Sigmoid colon (tissue), 7 donors: ENCODE measurements around the gene PAQR7. TPM values are rescaled to one million over a fixed set of nuclear protein-coding genes. Genes with fewer than 3 reads are reported as not detected.
A peak's percentile ranks its signal among the peaks of the same experiment; 100 is the strongest.

Experiments
- DNase-seq: peaks from one replicate; pipeline ENCODE4 v3.0.0-alpha.2; 2019
- H3K27ac ChIP-seq, 4 donors: fragments of 200-600 bp; sonication (generic); one replicate each; pipeline ENCODE4 v1.5.1; 2016 to 2019; ENCODE audit warnings: mild to moderate bottlenecking in 1 of 4
- H3K27me3 ChIP-seq, 3 donors: fragments of 200-600 bp; sonication (generic); one replicate each; pipeline ENCODE4 v1.5.1; 2019; ENCODE audit warnings: mild to moderate bottlenecking in 1 of 3
- H3K36me3 ChIP-seq, 4 donors: fragments of 200-600 bp; sonication (generic); one replicate each; pipeline ENCODE4 v1.5.1; 2016 to 2019
- H3K4me1 ChIP-seq, 4 donors: fragments of 200-600 bp; sonication (generic); one replicate each; pipeline ENCODE4 v1.5.1; 2017 to 2019
- H3K4me3 ChIP-seq, 4 donors: fragments of 200-600 bp; sonication (generic); one replicate each; pipeline ENCODE4 v1.5.1; 2017 to 2019; ENCODE audit warnings: mild to moderate bottlenecking in 2 of 4, moderate library complexity in 1 of 4
- H3K9me3 ChIP-seq, 4 donors: fragments of 200-600 bp in 3 of 4; sonication (generic) in 3 of 4; one replicate each; pipeline versions ENCODE4 v1.5.1 to v1.6.1; 2013 to 2019
- CTCF ChIP-seq, 4 experiments: fragments of 450-650 bp in 3 of 4; fragments of 200-600 bp in 1 of 4; IDR thresholded peaks; one replicate each; pipeline ENCODE4 v1.5.1; 2016 to 2019; ENCODE audit warnings: antibody characterized with exemption in 4 of 4, mild to moderate bottlenecking in 3 of 4, moderate library complexity in 2 of 4
- EP300 ChIP-seq, 4 donors: sonication (generic); formaldehyde crosslinking; IDR thresholded peaks; one replicate each; pipeline ENCODE4 v1.6.1; 2017; ENCODE audit warnings: antibody characterized with exemption in 4 of 4
- POLR2A ChIP-seq, 2 donors: fragments of 450-650 bp; IDR thresholded peaks; one replicate each; pipeline ENCODE4 v1.6.1; 2016; ENCODE audit warnings: antibody characterized with exemption in 2 of 2, mild to moderate bottlenecking in 2 of 2, moderate library complexity in 2 of 2
- POLR2AphosphoS5 ChIP-seq, 4 donors: sonication (generic); formaldehyde crosslinking; IDR thresholded peaks; one replicate each; pipeline ENCODE4 v1.6.1; 2017; ENCODE audit warnings: antibody characterized with exemption in 4 of 4
- WGBS, 2 donors: extraction: QIAGEN DNeasy Blood & Tissue Kit; methylation state at CpG; one replicate each; pipeline ENCODE4 v1.1.7; 2013; 5-methylcytosine and 5-hydroxymethylcytosine counted together
- intact Hi-C: fragments of 100-400 bp; cut with DNase I; formaldehyde crosslinking; loops from one replicate; pipeline ENCODE4 v1.15.1; 2023
- polyA plus RNA-seq, 3 donors: library from polyadenylated mRNA; stranded (reverse); fragments of 200-250 nt; gene quantifications; one replicate each; pipeline ENCODE4 v1.2.3, GENCODE V29; 2013
- total RNA-seq, 4 donors: library from RNA; depleted of rRNA; stranded (reverse); fragments of >200 nt; gene quantifications; one replicate each; pipeline ENCODE4 v1.1.0, GENCODE V29; 2016
- donor health status: healthy with polysubstance abuse.
- donor health status: Bipolar disorder and iron deficiency.
- donor health status: healthy.

Gene PAQR7
- total and polyA plus RNA-seq, 7 donors = 0.92 to 9.4 (median 4.3) TPM

DNA sequence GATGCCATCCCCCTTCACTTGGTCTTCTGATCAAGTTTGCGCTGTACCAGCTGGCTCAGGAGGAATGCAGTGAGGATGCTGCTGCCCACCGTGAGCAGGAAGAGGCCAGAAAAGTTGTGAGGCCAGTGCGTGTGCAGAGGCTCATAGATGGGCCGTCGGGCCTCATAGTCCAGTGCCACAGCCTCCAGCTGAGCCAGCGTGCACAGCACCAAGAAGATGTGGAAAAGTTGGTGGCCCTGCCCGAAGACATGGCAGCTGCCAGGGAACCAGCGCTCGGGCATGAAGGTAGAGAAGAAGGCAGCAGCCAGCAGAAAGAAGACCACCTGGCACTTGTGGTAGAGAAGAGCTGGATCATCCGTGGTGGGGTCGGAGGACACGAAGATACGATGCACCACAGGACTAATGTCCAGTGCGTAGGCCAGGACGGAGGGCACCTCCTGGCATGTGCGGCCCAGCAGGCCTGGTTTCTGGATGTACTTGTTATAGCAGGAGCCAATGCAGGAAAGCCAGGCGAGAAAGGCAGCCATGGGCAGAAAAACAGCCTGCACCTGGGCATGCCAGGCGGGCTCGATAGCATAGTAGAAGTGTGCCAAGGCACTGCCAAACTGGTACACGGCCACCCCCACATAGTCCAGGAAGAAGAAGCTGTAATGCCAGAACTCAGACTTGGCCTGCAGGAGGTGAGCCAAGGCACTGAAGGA is 12.6 kb downstream of the PAQR7 start:
- TF ChIP-seq CTCF (IDR thresholded peaks at IDR 0.05) = no peak
- TF ChIP-seq POLR2AphosphoS5 (IDR thresholded peaks at IDR 0.05) = no peak
- TF ChIP-seq EP300 (IDR thresholded peaks at IDR 0.05) = no peak
- no peak for TF ChIP-seq POLR2A (IDR thresholded peaks at IDR 0.05)
- H3K36me3 ChIP-seq = peaks cover 0 to 12% (median 0%) of the 10 kb centered on the region in 4 donors
- no peaks in the 10 kb centered on the region for H3K27me3 ChIP-seq
- WGBS, 2 donors = 94 to 96% methylated on average over 20 of the region's 20 CpGs
- no peaks in the 10 kb centered on the region for H3K9me3 ChIP-seq
- H3K27ac ChIP-seq = no peak overlapping the region
- peaks cover 0 to 17% (median 10%) of the 10 kb centered on the region in 4 donors for H3K4me1 ChIP-seq
- H3K4me3 ChIP-seq = no peak overlapping the region
- peak; percentile 54 for DNase-seq
- intact Hi-C loops = no loop called here

DNA sequence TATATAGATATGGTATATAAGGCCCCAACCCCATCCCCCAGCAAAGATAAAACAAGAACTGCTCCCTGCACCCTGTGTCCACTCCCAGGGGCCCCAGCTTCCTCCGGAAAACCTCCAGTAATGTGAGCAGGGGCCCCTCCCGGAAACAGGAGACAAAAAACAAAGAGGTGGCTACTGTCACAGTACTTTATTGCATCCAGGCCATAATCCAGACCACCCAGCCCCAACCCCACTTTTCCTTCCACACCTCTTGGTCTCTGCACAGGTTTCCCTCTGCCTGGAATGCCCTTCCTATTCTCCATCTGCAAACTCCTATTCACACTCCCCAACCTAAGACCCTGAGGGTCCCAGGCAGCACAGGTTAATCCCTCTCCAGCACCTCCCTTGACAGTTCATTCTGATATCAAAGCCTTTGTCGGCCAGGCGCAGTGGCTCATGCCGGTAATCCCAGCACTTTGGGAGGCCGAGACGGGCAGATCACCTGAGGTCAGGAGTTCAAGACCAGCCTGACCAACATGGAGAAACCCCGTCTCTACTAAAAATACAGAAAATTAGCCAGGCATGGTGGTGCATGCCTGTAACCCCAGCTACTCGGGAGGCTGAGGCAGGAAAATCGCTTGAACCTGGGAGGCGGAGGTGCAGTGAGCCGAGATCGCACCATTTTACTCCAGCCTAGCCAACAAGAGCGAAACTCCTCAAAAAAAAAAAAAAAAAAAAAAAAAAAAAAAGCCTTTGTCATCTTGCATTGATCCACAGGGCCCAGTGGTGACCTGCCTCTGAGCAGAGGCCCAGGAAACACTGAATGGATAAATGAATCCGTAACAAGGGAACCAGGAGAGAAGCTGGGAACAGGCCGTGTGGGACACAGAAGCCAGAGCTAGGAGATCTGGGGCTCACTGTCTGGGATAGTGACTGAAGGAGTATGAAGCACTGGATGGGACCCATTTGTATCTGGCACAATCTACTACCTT is 13.9 kb downstream of the PAQR7 start:
- TF ChIP-seq EP300 (IDR thresholded peaks at IDR 0.05) (no peak), CTCF (IDR thresholded peaks at IDR 0.05) (no peak), POLR2A (IDR thresholded peaks at IDR 0.05) (no peak), POLR2AphosphoS5 (IDR thresholded peaks at IDR 0.05) (no peak)
- no peak for DNase-seq
- H3K4me3 ChIP-seq = no peak overlapping the region
- no peak overlapping the region for H3K27ac ChIP-seq
- intact Hi-C loops = no loop called here
- H3K9me3 ChIP-seq = no peaks in the 10 kb centered on the region
- H3K36me3 ChIP-seq = peaks cover 0 to 12% (median 0%) of the 10 kb centered on the region in 4 donors
- peaks cover 0 to 17% (median 10%) of the 10 kb centered on the region in 4 donors for H3K4me1 ChIP-seq
- 68 to 79% methylated on average over 16 of the region's 16 CpGs for WGBS, 2 donors
- no peaks in the 10 kb centered on the region for H3K27me3 ChIP-seq

DNA sequence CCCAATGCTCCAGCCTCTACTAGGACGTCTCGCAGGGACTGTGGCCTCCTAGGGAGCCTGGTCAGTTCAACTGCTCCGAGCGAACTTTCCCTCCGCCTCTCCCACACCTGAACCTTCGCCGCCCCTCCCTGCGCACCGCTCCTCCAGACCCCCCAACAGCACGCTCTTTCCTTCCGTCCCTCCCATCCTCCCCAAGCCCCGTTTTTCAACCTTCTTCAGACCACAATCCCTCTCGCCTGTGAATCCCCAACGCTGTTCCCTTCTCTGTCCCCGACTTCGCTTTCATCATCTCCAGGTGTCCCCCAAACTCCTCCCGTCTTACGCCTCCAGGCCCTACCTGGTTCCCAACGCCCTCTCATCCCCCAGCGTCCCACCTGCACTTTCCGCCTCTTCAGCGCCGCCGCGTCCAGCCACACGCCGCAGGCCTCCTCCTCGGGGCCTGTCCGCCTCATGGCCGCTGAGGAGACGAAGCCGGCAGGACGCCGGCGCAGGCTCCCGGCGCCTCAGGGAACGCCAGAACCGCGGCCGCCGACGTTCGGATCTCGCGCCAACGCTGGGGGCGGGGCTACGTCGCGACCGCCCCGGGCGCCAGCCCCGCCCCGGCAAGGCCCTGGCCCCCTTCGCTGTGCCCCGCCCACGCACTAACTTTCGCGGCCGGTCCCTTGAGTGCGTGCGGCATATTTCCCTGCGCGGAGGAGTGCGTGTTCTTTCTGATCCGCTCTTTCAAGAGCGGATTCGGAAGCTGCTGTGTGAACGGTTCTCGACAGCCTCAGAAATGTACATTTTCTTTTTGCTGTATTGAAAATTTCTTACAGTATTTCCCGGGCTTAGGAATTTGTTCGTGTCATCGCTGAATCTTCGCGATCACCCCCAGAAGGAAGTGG is 16.4 kb downstream of the PAQR7 start, which contains the start of gene AUNIP:
TSS of gene AUNIP (minus strand) at position 552 of the 884 bp plus-strand sequence. CDS start at position 452, 100 bp downstream.
- Histone ChIP-seq H3K36me3 (peaks cover 0 to 12% (median 0%) of the 10 kb centered on the region in 4 donors), H3K27me3 (no peaks in the 10 kb centered on the region), H3K4me1 (peaks cover 0 to 17% (median 10%) of the 10 kb centered on the region in 4 donors), H3K9me3 (no peaks in the 10 kb centered on the region), H3K27ac (peak within 1 kb of the TSS; percentile 71 to 78 (median 76)), H3K4me3 (peak within 1 kb of the TSS; percentile 27 to 56 (median 50))
- TF ChIP-seq POLR2AphosphoS5 (IDR thresholded peaks at IDR 0.05) (peak; percentile 71 to 92 (median 90)), EP300 (IDR thresholded peaks at IDR 0.05) (no peak), POLR2A (IDR thresholded peaks at IDR 0.05) (peak; percentile 55 to 59), CTCF (IDR thresholded peaks at IDR 0.05) (no peak)
- peak; percentile 91 for DNase-seq
- intact Hi-C loops = loop anchor here (2.0 kb wide), 1 partner anchor 36 kb away; no protein-coding TSS in a partner anchor
- 1% methylated on average over 77 of the region's 77 CpGs for WGBS, 2 donors

DNA sequence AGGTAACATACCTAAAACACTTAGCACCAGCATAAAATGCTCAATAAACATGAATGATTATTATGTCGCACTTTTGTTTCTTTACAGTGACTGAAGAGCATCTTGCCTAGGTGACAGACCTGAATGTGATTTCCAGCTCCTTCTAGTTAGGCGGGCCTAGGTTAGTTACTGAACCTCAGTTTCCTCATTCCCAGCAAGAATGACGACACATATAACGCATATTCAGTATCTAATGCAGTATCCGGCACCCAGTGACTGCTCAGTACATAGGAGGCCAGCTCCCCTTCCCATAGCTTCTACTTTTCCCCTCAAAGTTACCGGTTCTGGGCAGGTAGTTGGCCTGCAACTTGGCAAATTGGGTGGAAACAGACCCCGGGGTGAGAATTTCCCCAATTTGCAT is 17.0 kb downstream of the PAQR7 start:
- DNase-seq = no peak
- peaks cover 0 to 10% (median 0%) of the 10 kb centered on the region in 4 donors for H3K36me3 ChIP-seq
- H3K4me3 ChIP-seq = peak overlapping the region in 3 of 4 donors; percentile 46 to 56 (median 54)
- intact Hi-C loops = loop anchor here (2.0 kb wide), 1 partner anchor 36 kb away; no protein-coding TSS in a partner anchor
- WGBS, 2 donors = 35 to 53% methylated on average over 7 of the region's 7 CpGs
- no peaks in the 10 kb centered on the region for H3K9me3 ChIP-seq
- H3K27ac ChIP-seq = no peak overlapping the region
- TF ChIP-seq POLR2A (IDR thresholded peaks at IDR 0.05) = no peak
- TF ChIP-seq EP300 (IDR thresholded peaks at IDR 0.05) = no peak
- no peak for TF ChIP-seq CTCF (IDR thresholded peaks at IDR 0.05)
- TF ChIP-seq POLR2AphosphoS5 (IDR thresholded peaks at IDR 0.05) = no peak
- no peaks in the 10 kb centered on the region for H3K27me3 ChIP-seq
- peaks cover 0 to 17% (median 10%) of the 10 kb centered on the region in 4 donors for H3K4me1 ChIP-seq
